Measurements from ENCODE around the gene KTN1.

The KTN1 gene

GRCh38 chr14:55688566-55688965 lies 108.6 kb downstream of the KTN1 start:
- DNase-seq: no peak

GRCh38 chr14:55689981-55690871 lies 110.2 kb downstream of the KTN1 start:
- no peak for DNase-seq

GRCh38 chr14:55691659-55692058 lies 111.7 kb downstream of the KTN1 start:
- DNase-seq: no peak

DNA sequence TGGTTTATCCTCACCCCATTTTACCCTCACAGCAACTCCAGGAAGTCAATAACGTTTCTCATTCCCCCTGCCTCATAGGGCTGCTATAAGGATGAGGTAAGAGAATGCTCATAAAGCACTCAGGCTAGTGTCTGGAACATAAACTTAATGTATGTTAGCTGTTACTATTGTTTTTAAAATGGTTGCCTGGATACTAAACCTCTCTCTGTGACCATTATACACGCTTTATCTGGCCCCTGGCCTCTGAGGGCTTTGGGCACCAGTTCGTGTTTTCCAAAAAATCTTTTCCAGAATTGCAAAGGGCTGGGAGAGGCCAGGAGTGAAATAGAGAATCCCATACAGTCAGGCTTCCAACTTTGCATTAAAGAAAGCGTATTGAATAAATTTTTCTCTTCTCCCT lies 113.9 kb downstream of the KTN1 start:
- DNase-seq: no peak

- DNase-seq: no peak
These were observed 117.4 kb downstream of the KTN1 start for GRCh38 chr14:55697414-55697861.

DNA sequence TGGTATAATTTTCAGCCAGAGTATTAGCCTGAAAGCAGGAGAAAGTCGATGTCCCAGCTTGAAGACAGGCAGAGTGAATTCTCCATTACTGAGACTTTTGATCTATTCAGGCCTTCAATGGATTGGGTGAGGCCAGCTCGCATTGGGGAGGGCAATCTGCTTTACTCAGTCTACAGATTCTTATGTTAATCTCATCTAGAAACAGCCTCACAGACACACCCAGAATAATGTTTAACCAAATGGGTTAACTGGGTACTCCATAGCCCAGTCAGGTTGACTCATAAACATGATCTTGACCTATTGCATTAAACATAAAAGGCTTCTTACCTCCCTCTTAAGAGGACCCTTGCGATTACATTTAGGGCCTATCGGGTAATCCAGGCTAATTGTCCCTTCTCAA lies 118.0 kb downstream of the KTN1 start:
- DNase-seq: no peak

DNA sequence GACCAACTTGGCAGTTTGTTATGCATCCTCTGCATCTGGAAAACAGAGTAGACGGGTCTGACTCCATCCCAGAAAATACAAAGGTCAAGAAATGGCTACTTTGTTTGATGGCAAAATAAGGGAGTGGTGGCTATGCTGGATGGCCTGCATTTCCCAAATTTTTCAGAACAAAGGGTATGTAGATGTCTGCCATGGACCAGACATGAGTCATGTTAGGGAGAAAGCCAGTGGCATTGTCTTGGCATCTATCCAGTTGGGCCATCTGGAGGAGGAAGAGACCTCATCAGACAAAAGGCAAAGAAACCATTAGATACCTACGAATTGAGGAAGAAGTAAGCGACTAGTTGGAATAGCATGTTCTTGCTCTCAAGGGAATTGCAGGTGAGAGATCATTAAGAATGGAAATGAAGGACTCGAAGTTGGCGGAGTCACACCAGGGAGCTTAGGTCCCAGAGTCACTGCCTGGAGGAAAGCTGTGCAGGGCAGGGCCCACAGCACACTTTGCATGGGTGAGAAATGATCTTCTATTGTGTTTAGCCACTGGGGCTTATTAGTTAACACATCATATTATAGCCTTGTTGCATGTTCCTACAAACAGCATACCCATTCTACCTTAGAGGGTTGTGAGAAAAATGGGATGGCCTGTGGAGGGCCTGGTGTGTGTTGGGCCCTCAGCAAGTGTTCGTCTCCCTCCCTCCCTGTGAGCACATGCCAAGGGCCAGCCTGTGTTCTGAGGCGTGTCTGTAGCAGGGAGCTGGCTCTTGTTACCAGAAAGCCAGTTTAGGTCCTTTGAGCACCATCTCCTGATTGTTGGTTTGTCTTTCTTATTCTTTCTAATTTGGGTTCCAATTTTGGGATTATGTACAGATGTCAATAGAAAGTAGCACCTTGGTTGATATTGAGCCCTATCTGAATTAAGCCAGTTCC lies 119.4 kb downstream of the KTN1 start:
- DNase-seq: no peak

GRCh38 chr14:55701638-55702037 lies 121.6 kb downstream of the KTN1 start:
- no peak for DNase-seq

DNA sequence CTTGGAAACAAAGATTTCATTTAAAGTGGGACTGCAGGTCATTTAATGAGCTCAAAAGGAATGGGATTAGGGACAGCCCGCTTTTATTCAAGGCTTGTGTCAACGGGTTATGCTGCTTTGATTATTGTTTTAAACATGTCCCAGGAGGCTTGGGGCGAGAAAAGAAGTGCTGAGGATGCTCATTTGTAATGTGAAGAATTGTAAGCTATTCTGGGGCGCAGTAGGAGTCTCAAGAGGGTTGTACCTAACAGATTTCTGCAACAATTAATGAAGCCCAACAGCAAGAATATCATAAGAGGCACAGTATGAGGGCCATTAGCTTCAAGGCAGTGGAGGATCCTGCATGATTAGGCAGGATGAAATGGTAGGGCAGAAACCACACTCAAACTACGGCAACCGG lies 122.5 kb downstream of the KTN1 start:
- DNase-seq: no peak

GRCh38 chr14:55704654-55705053 lies 124.6 kb downstream of the KTN1 start:
- DNase-seq: no peak

GRCh38 chr14:55705651-55706364 lies 125.8 kb downstream of the KTN1 start:
- DNase-seq: no peak

DNA sequence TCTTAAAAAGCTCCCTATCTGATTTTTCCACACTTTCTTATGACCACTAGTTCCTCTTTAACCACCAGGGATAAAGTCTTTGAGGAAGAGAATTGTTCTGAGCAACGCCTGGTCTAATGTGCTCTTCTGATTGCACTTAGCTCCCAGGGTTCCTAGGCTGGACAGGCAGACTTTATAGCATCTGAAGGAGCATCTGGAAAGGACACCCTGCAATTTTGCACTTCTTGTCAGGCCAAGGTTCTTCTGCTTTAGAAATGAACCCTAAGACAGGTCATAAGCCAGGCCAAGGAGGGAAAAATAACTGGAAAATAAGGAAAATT lies 126.3 kb downstream of the KTN1 start:
- no peak for DNase-seq

- DNase-seq: no peak
These were observed 126.9 kb downstream of the KTN1 start for GRCh38 chr14:55706893-55707292.

GRCh38 chr14:55707365-55707804 lies 127.4 kb downstream of the KTN1 start:
- DNase-seq: peak; percentile 29

DNA sequence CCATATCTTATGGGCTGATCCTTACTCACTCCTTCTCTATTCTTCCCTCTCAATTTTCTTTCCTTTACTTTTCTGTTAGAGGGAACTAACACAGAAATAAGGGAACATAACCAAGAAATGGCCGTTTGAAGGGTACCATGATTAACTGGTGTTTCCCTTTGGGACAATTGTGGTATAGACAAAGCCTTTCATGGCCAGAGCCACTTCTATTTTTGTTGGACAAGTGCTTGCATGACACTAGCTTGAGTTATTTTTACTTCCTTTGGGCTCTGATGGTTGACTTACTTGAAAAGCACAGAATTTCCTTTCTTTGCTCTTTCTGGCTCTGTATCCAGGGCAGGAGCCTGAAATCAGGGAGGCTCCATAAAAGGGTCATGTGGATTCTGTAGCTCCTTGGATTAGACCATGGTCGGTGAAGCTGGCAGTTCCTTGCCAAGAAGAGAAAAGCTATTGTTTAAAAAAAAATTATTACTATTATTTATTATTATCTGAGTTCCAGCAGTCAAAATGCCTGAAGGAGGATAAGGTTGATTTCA lies 130.6 kb downstream of the KTN1 start:
- no peak for DNase-seq

- no peak for DNase-seq
These were observed 131.3 kb downstream of the KTN1 start for GRCh38 chr14:55711175-55711811.

DNA sequence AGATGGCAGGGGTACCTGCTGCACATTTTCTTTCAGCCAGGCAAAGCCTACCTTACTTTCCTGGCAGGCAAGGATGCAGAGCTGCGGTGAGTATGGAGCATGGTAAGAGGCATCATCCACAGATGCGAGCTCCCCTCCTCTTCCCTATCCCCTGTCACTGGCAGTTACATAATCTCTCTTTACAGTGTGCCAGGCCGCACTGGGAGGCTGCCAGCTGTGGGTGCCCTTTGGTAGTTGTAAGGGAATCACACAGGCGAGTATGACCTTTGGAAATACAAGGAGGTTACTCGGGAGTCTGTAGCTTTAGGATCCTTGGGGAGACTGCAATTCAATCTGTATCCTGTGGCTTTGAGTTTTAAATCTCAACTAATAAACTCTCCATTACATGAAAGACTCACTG lies 132.5 kb downstream of the KTN1 start:
- no peak for DNase-seq

GRCh38 chr14:55713486-55713885 lies 133.5 kb downstream of the KTN1 start:
- peak; percentile 33 for DNase-seq

- no peak for DNase-seq
These were observed 135.9 kb downstream of the KTN1 start for GRCh38 chr14:55715889-55716288.

- DNase-seq: no peak
These were observed 137.6 kb downstream of the KTN1 start for GRCh38 chr14:55717621-55718020.

DNA sequence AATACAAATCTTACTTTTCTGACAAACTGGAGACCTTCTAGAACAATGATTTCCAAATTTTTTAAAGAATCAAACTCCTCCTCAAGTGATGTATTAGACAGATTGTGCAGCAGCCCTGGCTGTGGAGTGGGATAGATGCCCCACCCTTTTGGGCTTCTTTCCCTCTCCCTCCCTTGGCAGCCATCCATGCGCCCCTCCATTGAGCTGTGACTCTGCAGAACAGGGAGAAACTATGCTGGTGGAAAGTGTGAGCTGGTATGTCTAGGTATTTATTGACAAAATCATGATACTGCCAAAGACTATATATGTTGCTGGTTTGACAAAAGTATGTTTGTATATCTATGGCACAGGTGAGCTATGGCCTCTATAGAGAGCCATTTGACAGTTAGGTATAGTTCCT lies 138.5 kb downstream of the KTN1 start:
- no peak for DNase-seq

DNA sequence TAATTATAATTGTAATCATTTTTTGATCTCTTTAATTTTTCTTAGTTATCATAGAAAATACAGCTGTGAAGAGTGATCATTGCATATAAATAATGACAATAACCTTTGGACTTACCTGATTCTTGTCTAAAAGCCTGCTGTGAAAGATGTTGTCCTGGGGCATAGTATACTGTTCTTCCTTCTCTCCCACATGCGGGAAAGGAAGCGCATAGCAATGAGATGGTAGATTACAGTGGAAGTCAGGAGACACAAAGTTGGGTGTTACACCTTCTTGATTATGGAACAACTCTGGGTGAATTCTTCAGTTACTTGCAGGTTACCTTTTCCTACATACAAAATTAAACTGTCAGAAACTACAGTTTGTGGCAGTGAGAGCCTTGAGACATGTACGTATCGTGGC lies 140.8 kb downstream of the KTN1 start:
- DNase-seq: no peak
